ENCODE results near the gene FRMD7.
A peak's percentile ranks its signal among the peaks of the same experiment; 100 is the strongest.
"Not testable (repeated sequence)": the region's sequence is repeated elsewhere in the genome, so short reads cannot be mapped to it uniquely, and the experiment has no call there.

FRMD7 gene, protein sequence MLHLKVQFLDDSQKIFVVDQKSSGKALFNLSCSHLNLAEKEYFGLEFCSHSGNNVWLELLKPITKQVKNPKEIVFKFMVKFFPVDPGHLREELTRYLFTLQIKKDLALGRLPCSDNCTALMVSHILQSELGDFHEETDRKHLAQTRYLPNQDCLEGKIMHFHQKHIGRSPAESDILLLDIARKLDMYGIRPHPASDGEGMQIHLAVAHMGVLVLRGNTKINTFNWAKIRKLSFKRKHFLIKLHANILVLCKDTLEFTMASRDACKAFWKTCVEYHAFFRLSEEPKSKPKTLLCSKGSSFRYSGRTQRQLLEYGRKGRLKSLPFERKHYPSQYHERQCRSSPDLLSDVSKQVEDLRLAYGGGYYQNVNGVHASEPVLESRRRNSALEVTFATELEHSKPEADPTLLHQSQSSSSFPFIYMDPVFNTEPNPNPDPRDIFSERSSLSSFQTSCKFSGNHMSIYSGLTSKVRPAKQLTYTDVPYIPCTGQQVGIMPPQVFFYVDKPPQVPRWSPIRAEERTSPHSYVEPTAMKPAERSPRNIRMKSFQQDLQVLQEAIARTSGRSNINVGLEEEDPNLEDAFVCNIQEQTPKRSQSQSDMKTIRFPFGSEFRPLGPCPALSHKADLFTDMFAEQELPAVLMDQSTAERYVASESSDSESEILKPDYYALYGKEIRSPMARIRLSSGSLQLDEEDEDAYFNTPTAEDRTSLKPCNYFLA

GRCh38 chrX:132127743-132128142 is at the start of gene FRMD7:
Gene FRMD7, minus strand, starts transcription at chrX:132128020. Its CDS starts 176 bp downstream, at chrX:132127844.
- DNase-seq (ENCODE audit: low spot score) = peak; percentile 7

DNA sequence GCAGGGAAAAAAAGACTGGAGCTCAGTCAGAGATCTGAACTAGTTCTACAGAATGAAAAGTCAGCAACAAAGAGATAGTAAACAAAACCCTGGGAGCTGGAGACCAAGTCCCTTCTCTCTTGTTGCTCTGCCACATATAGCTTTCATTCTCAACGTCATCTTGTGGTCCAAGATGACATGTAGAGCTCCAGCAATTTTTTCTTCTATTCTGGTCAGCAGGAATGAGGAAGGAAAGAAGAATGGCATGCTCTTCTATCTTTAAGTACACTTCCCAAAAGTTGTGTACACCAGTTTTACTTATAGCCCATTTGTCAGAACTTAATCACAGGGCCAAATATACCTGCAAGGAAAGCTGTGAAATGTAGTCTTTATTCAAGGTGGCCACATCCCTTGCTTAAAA is 45.8 kb upstream of the FRMD7 start:
- no peak for DNase-seq (ENCODE audit: low spot score)

- no peak for DNase-seq (ENCODE audit: low spot score)
Measured at GRCh38 chrX:132171881-132172280, 44.1 kb upstream of the FRMD7 start.

- no peak for DNase-seq (ENCODE audit: low spot score)
Measured at GRCh38 chrX:132171478-132171877, 43.7 kb upstream of the FRMD7 start.

DNA sequence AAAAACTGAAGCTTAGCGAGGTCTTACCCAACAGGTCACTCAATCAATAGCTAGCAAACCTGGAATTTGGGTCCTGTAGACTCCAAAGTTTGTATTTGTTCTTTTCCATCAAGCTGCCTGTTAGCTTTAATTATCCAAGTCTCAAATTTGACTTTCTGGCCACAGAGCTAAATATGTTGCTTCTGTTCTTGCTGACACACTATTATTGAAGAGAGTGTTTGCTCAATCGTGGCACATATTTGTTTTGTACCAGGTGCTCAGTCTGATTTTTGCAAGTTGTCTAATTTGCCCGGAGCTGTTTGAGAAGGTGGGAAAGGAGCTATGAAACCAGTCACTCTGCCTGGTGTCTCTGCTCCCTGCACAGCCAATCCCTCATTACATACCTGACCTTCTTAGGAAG is 41.7 kb upstream of the FRMD7 start:
- DNase-seq (ENCODE audit: low spot score) = no peak

GRCh38 chrX:132165651-132166050 is 37.8 kb upstream of the FRMD7 start:
- DNase-seq (ENCODE audit: low spot score) = no peak

DNA sequence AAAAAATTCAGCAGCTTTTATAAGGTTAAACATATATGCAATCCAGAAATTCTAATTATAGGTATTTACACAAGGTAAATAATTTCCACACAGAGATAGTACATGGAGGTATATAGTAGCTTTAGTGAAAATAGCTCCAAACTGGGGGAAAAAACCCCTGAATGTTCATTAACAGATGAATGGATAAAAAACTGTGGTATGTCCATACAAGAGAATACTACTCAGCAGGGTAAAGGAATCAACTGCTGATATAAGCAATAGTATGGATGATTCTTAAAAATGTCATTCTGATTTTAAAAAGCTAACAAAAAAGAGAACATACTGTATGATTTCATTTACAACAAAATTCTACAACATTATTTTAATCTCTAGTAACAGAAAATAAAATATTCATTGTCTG is 37.2 kb upstream of the FRMD7 start:
- DNase-seq (ENCODE audit: low spot score) = no peak

DNA sequence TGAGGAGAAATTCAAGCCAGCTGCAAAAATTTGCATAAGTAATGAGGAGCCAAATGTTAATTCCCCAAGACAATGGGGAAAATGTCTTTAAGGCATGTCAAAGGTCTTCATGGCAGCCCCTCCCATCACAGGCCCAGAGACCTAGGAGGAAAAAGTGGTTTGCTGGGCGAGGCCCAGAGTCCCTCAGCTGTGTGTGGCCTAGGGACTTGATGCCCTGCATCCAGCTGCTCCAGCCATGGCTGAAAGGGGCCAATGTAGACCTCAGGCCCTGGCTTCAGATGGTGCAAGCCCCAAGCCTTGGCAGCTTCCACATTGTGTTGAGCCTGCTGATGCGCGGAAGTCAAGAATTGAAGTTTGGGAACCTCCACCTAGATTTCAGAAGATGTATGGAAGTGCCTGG is 35.3 kb upstream of the FRMD7 start:
- DNase-seq (ENCODE audit: low spot score) = not testable (repeated sequence)

- no peak for DNase-seq (ENCODE audit: low spot score)
Measured at GRCh38 chrX:132153166-132153565, 25.3 kb upstream of the FRMD7 start.

DNA sequence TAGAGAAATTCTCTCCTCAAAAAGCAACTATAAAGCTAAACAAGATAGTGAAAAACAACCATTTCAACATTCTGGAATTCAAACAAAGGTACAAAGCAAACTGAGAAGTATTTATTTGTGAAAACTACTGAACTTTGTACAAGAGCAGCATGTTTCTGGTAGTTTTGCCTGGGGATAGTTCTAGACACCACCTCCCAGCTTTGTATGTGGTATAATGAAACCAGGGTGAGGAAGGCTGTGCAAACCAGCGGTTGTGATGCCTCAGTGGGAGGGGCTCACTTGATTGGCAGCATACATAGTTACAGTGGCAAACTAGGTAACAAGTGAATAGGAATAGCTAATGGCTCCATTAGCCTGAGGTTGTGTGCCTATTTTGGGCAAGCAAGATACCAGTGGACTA is 18.6 kb upstream of the FRMD7 start:
- DNase-seq (ENCODE audit: low spot score) = no peak

DNA sequence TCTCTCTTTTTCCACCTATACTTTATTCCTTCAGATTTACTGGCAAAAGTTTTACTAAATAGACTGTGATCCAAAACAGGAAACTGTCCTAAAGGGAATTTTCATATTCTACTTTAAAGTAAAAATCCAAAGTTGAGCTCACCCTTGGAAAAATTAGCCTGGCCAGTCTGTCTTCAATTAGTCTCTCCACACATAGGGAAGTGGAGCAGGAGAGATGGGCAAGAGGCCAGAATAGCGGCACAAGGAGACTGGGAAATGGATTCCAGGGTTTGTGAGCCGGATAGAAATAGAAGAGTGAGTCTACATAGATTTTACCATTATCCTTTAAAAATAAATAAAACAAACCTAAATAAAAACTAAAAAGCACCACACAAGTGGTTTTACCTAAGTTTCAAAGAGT is 16.2 kb upstream of the FRMD7 start:
- no peak for DNase-seq (ENCODE audit: low spot score)

- DNase-seq (ENCODE audit: low spot score) = no peak
Measured at GRCh38 chrX:132125906-132126305, 1.9 kb downstream of the FRMD7 start.

DNA sequence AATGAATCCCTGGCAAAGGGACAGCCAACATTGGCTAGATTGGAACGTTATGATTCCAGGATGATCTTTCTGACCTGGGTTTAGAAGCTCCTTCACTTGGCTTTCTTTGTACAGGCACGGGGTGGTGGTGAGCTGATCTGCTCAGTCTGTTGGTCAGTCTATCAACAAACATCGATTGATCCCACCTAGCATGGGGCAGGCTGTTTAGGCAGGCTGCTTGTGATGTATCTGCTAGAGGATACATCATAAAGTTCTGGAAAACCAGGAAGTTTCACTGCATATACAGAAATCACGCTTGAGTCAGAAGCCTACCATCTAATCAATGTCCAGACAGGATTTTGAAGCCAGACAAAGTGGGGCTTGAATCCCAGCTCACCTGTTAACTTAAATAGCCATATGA is 6.9 kb downstream of the FRMD7 start:
- no peak for DNase-seq (ENCODE audit: low spot score)

- DNase-seq (ENCODE audit: low spot score) = peak; percentile 25
Measured at GRCh38 chrX:132119821-132120515, 7.9 kb downstream of the FRMD7 start.

GRCh38 chrX:132119283-132119682 is 8.5 kb downstream of the FRMD7 start:
- DNase-seq (ENCODE audit: low spot score) = peak; percentile 61

DNA sequence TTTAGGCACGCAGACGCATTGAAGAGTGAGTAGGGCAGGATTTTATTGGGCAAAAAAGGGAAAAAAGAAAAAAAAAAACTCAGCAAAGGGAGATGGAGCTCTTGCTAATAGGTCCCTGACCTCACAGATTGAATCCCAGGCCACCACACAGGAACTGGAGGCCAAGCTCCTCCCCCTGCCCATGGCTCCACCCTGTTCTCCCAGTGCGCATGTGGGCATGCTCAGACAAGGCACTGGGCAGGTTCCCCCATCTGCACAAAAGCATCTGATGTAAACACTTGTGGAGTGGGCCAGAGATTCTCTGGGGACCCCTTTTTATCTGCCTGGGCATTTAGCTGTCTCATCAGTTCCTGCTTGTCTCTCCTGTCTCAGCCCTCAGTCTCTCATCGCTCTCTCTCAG is 9.5 kb downstream of the FRMD7 start:
- no peak for DNase-seq (ENCODE audit: low spot score)

DNA sequence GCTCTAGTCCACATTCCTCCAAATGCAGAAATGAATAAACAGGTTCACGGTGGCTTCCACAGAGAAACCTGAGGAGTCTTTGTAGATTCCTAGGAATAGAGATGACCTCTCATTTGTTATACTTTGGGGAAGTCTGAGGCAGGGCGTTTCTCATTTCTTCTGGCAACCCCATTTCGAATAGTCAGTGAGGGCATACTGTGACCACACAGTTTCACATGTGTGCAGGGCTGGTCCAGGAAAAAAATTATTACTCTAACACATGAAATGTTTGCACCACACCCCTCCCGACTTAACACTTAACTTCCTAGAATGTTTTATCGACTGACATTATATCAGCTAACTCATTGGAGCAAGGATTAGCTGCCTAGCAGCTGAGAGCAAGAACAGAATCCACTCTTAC is 12.0 kb downstream of the FRMD7 start:
- DNase-seq (ENCODE audit: low spot score) = no peak

- DNase-seq (ENCODE audit: low spot score) = no peak
Measured at GRCh38 chrX:132114607-132115006, 13.2 kb downstream of the FRMD7 start.

DNA sequence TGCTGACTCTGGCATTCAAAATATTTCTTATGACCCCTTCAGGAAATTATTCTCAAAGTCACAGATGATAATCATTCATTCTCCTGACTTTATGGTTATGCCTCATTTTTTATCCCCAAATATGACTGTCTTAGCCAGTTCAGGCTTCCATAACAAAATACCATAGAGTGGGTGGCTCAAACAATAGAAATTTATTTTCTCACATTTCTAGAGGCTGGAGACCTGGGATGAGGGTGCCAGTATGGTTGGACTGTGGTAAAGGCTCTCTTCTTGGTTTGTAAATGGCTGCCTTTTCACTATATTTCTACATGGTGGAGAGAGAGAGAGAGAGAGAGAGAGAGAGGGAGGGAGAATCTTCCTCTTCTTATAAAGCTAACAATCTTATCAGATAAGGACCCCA is 20.5 kb downstream of the FRMD7 start:
- no peak for DNase-seq (ENCODE audit: low spot score)

GRCh38 chrX:132101799-132102198 is 26.0 kb downstream of the FRMD7 start:
- DNase-seq (ENCODE audit: low spot score) = no peak

DNA sequence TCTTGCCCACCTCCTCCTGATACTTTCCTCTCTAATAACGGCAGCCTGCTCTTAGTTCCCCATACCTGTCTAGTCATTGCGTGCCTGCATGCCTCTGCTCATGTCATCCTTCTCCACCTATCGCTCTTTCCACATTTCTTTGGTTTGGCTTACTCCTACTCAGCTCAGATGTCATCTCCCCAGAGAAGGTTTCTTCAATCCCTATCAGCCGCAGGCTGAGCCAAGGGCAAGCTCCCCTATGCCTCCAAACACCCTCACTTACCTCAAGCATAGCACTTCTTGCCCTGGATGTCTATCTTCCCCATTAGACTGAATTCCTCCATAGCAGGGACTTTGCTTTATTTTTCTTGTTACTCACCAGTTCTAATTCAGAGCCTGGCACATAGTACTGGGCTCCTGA is 26.6 kb downstream of the FRMD7 start:
- DNase-seq (ENCODE audit: low spot score) = no peak

DNA sequence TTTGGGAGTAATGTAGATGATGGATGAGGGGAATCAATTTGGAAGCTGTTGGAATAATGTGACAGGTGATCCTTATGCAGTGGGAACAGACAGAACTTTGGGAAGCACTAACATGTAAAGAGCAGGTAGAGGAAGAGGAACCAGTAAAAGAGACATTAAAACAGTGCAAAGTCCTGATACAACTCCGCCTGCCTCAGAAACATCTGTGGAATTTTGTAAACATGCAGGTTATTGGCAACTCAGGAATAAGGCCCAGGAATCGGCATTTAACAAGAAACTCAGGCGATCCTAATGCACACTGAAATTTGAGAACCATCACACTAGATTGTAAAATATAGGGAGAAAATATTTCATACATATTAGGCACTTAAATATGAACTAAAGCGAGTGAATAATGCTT is 29.1 kb downstream of the FRMD7 start:
- not testable (repeated sequence) for DNase-seq (ENCODE audit: low spot score)

- DNase-seq (ENCODE audit: low spot score) = no peak
Measured at GRCh38 chrX:132094164-132094563, 33.7 kb downstream of the FRMD7 start.
